Measurements from ENCODE around the gene MOG.
A peak's percentile ranks its signal among the peaks of the same experiment; 100 is the strongest.

DNA sequence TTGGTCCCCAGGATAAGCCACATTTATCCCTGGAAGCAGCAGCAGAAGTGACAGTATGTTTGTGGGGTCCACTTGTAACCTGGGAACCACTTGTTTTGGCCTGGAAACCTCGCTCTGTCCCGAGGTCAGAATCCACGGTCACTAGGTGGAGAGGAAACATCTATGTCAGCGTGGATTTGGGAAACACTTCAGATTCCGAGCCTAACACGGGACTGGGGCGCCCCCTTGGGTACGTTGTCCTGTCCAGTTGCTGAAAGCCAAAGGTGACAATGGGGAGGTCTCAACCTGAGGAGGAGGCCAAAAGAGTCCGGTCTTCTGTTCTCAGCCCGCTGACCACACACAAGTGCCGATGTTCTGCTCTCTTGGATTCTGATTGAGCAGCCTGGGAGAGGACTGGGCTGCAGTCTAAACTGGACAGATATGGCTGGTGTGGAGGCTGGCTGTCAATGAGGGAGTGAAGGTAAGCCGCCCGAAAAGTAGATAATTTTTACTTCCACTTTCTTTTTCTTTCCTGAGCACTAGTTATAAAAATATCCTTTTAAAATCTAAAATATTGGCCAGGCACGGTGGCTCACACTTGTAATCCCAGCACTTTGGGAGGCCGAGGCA lies 28.9 kb downstream of the MOG start:
- TF ChIP-seq, protein P1, sequence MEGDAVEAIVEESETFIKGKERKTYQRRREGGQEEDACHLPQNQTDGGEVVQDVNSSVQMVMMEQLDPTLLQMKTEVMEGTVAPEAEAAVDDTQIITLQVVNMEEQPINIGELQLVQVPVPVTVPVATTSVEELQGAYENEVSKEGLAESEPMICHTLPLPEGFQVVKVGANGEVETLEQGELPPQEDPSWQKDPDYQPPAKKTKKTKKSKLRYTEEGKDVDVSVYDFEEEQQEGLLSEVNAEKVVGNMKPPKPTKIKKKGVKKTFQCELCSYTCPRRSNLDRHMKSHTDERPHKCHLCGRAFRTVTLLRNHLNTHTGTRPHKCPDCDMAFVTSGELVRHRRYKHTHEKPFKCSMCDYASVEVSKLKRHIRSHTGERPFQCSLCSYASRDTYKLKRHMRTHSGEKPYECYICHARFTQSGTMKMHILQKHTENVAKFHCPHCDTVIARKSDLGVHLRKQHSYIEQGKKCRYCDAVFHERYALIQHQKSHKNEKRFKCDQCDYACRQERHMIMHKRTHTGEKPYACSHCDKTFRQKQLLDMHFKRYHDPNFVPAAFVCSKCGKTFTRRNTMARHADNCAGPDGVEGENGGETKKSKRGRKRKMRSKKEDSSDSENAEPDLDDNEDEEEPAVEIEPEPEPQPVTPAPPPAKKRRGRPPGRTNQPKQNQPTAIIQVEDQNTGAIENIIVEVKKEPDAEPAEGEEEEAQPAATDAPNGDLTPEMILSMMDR (IDR thresholded peaks at IDR 0.05), result no peak
- TF ChIP-seq, protein P2, sequence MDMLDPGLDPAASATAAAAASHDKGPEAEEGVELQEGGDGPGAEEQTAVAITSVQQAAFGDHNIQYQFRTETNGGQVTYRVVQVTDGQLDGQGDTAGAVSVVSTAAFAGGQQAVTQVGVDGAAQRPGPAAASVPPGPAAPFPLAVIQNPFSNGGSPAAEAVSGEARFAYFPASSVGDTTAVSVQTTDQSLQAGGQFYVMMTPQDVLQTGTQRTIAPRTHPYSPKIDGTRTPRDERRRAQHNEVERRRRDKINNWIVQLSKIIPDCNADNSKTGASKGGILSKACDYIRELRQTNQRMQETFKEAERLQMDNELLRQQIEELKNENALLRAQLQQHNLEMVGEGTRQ (CRISPR knock-in tag; IDR thresholded peaks at IDR 0.05), result no peak
- TF ChIP-seq IRF2 (CRISPR knock-in tag; IDR thresholded peaks at IDR 0.05; ENCODE audit: borderline replicate concordance, low read depth), result no peak
- TF ChIP-seq NR2C2 (CRISPR knock-in tag; IDR thresholded peaks at IDR 0.05), result no peak
- no peak for TF ChIP-seq MXD4 (CRISPR knock-in tag; IDR thresholded peaks at IDR 0.05; ENCODE audit: borderline replicate concordance)
- TF ChIP-seq, protein P3, sequence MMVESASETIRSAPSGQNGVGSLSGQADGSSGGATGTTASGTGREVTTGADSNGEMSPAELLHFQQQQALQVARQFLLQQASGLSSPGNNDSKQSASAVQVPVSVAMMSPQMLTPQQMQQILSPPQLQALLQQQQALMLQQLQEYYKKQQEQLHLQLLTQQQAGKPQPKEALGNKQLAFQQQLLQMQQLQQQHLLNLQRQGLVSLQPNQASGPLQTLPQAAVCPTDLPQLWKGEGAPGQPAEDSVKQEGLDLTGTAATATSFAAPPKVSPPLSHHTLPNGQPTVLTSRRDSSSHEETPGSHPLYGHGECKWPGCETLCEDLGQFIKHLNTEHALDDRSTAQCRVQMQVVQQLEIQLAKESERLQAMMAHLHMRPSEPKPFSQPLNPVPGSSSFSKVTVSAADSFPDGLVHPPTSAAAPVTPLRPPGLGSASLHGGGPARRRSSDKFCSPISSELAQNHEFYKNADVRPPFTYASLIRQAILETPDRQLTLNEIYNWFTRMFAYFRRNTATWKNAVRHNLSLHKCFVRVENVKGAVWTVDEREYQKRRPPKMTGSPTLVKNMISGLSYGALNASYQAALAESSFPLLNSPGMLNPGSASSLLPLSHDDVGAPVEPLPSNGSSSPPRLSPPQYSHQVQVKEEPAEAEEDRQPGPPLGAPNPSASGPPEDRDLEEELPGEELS (CRISPR knock-in tag; IDR thresholded peaks at IDR 0.05), result no peak
- TF ChIP-seq FOXJ3 (CRISPR knock-in tag; IDR thresholded peaks at IDR 0.05; ENCODE audit: borderline replicate concordance), result no peak
- no peak for TF ChIP-seq ZNF219 (CRISPR knock-in tag; IDR thresholded peaks at IDR 0.05; ENCODE audit: borderline replicate concordance)
- TF ChIP-seq, protein P4, sequence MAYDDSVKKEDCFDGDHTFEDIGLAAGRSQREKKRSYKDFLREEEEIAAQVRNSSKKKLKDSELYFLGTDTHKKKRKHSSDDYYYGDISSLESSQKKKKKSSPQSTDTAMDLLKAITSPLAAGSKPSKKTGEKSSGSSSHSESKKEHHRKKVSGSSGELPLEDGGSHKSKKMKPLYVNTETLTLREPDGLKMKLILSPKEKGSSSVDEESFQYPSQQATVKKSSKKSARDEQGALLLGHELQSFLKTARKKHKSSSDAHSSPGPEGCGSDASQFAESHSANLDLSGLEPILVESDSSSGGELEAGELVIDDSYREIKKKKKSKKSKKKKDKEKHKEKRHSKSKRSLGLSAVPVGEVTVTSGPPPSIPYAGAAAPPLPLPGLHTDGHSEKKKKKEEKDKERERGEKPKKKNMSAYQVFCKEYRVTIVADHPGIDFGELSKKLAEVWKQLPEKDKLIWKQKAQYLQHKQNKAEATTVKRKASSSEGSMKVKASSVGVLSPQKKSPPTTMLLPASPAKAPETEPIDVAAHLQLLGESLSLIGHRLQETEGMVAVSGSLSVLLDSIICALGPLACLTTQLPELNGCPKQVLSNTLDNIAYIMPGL (CRISPR knock-in tag; IDR thresholded peaks at IDR 0.05), result no peak
- peak; percentile 45; the same call in 1 of the 2 replicates for TF ChIP-seq ZBTB21 (CRISPR knock-in tag; IDR thresholded peaks at IDR 0.05; ENCODE audit: borderline replicate concordance)
- no peak for TF ChIP-seq SMAD3 (CRISPR knock-in tag; IDR thresholded peaks at IDR 0.05; ENCODE audit: borderline replicate concordance)
- no peak for TF ChIP-seq JUN (CRISPR knock-in tag; IDR thresholded peaks at IDR 0.05)
- TF ChIP-seq, protein P5, sequence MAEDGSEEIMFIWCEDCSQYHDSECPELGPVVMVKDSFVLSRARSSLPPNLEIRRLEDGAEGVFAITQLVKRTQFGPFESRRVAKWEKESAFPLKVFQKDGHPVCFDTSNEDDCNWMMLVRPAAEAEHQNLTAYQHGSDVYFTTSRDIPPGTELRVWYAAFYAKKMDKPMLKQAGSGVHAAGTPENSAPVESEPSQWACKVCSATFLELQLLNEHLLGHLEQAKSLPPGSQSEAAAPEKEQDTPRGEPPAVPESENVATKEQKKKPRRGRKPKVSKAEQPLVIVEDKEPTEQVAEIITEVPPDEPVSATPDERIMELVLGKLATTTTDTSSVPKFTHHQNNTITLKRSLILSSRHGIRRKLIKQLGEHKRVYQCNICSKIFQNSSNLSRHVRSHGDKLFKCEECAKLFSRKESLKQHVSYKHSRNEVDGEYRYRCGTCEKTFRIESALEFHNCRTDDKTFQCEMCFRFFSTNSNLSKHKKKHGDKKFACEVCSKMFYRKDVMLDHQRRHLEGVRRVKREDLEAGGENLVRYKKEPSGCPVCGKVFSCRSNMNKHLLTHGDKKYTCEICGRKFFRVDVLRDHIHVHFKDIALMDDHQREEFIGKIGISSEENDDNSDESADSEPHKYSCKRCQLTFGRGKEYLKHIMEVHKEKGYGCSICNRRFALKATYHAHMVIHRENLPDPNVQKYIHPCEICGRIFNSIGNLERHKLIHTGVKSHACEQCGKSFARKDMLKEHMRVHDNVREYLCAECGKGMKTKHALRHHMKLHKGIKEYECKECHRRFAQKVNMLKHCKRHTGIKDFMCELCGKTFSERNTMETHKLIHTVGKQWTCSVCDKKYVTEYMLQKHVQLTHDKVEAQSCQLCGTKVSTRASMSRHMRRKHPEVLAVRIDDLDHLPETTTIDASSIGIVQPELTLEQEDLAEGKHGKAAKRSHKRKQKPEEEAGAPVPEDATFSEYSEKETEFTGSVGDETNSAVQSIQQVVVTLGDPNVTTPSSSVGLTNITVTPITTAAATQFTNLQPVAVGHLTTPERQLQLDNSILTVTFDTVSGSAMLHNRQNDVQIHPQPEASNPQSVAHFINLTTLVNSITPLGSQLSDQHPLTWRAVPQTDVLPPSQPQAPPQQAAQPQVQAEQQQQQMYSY (CRISPR knock-in tag; IDR thresholded peaks at IDR 0.05), result no peak
- no peak for TF ChIP-seq NFYB (CRISPR knock-in tag; conservative IDR thresholded peaks at IDR 0.05; ENCODE audit: low read depth)
